Fibroblast of lung (primary cell): ENCODE measurements around the gene APOA1.

Experiments
- EZH2 ChIP-seq: IDR thresholded peaks from 2 replicates; pipeline ENCODE4 v1.5.1; 2012; ENCODE audit warnings: low read length, control low read depth, mild to moderate bottlenecking; ENCODE audit errors: missing control alignments
- TF ChIP-seq, protein P1 (sequence below), 2 donors: IDR thresholded peaks in 1 of 2; conservative IDR thresholded peaks in 1 of 2; 1 replicate in 1 of 2; 2 replicates in 1 of 2; pipeline ENCODE4 v1.5.1; 2011 to 2012; ENCODE audit warnings: low read length in 2 of 2, control low read depth in 1 of 2, inconsistent platforms in 1 of 2, low read depth in 1 of 2, mild to moderate bottlenecking in 1 of 2

DNA sequence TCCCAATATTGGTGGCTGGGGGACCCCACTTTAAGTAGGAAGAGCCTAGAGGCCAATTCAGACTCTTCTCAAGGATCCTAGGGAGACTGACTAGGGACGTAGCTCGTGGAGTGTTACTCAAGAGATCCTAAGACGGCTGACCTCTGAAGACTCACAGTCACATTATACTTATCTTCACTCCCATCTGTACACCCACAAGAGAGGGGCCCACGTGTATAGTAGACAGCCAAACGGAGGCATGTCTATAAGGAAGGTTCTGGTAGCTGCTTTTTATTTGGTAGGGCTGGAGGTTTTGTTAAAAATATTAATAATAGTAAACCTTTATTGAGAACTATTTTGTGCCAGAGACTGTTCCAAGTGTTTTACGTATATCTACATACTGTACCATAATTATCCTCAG is 22.9 kb upstream of the APOA1 start:
- TF ChIP-seq, protein P1, sequence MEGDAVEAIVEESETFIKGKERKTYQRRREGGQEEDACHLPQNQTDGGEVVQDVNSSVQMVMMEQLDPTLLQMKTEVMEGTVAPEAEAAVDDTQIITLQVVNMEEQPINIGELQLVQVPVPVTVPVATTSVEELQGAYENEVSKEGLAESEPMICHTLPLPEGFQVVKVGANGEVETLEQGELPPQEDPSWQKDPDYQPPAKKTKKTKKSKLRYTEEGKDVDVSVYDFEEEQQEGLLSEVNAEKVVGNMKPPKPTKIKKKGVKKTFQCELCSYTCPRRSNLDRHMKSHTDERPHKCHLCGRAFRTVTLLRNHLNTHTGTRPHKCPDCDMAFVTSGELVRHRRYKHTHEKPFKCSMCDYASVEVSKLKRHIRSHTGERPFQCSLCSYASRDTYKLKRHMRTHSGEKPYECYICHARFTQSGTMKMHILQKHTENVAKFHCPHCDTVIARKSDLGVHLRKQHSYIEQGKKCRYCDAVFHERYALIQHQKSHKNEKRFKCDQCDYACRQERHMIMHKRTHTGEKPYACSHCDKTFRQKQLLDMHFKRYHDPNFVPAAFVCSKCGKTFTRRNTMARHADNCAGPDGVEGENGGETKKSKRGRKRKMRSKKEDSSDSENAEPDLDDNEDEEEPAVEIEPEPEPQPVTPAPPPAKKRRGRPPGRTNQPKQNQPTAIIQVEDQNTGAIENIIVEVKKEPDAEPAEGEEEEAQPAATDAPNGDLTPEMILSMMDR (conservative IDR thresholded peaks at IDR 0.05 in 1 of 2, IDR thresholded peaks at IDR 0.05 in 1 of 2; ENCODE audit: low read depth in 1 of 2, low read length in 2 of 2), result no peak
- no peak for TF ChIP-seq EZH2
